ENCODE measurements around the gene MAMDC2. TPM values are rescaled to one million over a fixed set of nuclear protein-coding genes. Genes with fewer than 3 reads are reported as not detected.

MAMDC2 gene
- total RNA-seq, 4 donors from 2014 or later: 4.9 to 9.9 (median 8.7) TPM

DNA sequence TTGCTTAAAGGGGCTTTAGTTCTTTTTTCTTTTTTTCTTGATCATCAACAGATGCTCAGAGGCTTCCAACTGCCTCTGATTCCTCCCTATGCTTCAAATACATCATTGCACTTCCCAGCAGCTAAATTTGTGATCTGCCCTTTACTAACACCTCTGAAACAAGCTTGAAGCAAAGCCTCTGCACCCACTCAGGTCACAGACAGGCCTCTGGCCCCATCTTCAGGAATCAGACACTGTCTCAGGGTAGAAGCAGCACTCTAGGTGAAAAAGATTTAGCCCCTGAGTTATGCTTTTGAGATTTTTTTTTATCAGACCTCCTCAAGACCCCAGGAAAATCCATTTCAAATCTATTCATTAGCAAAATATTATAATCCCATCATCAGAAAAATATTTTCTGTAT, 91.5 kb downstream of the MAMDC2 start:
- in situ Hi-C loops (cut with MboI; ENCODE audit: low sequenced_read_pairs in 4 of 4): no loop called here
- Histone ChIP-seq H3K36me3 (no peaks in the 10 kb centered on the region), H3K4me3 (no peak overlapping the region), H3K27me3 (no peaks in the 10 kb centered on the region), H3K27ac (no peak overlapping the region), H3K4me1 (peaks cover 11 to 18% of the 10 kb centered on the region in 2 donors), H3K9me3 (no peaks in the 10 kb centered on the region)
- intact Hi-C loops (cut with DNase I; ENCODE audit: low total_unique reads): no loop called here
- DNase-seq (no peak), ATAC-seq (no peak)
- TF ChIP-seq POLR2A (IDR thresholded peaks at IDR 0.05): no peak
- TF ChIP-seq, protein P1, sequence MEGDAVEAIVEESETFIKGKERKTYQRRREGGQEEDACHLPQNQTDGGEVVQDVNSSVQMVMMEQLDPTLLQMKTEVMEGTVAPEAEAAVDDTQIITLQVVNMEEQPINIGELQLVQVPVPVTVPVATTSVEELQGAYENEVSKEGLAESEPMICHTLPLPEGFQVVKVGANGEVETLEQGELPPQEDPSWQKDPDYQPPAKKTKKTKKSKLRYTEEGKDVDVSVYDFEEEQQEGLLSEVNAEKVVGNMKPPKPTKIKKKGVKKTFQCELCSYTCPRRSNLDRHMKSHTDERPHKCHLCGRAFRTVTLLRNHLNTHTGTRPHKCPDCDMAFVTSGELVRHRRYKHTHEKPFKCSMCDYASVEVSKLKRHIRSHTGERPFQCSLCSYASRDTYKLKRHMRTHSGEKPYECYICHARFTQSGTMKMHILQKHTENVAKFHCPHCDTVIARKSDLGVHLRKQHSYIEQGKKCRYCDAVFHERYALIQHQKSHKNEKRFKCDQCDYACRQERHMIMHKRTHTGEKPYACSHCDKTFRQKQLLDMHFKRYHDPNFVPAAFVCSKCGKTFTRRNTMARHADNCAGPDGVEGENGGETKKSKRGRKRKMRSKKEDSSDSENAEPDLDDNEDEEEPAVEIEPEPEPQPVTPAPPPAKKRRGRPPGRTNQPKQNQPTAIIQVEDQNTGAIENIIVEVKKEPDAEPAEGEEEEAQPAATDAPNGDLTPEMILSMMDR (IDR thresholded peaks at IDR 0.05 in 4 of 5, conservative IDR thresholded peaks at IDR 0.05 in 1 of 5): no peak

DNA sequence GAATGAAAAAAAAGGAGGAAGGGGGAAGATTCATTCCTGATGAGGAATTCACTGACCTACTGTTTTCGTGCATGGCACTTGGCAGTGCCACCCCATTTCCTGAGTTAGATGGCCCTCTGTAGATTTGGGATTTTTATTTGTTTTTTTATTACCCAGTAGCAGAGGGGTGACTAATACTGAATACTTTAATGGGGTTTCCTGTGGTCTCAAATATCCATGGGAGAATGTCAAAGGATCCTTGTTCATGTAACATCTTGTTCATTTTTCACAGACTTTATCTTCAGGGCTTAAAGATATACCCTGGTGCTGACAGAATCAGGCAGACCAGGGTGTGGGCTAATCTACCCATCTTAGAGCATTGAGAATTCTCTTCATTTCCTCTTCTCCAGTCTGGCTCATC, 93.0 kb downstream of the MAMDC2 start:
- no peak overlapping the region for H3K27ac ChIP-seq
- ATAC-seq: no peak
- in situ Hi-C loops (cut with MboI; ENCODE audit: low sequenced_read_pairs in 4 of 4): no loop called here
- no peak for DNase-seq
- TF ChIP-seq POLR2A (IDR thresholded peaks at IDR 0.05): no peak
- TF ChIP-seq, protein P1 (IDR thresholded peaks at IDR 0.05 in 4 of 5, conservative IDR thresholded peaks at IDR 0.05 in 1 of 5): no peak
- H3K4me1 ChIP-seq: peaks cover 2 to 7% of the 10 kb centered on the region in 2 donors
- H3K9me3 ChIP-seq: no peaks in the 10 kb centered on the region
- no peak overlapping the region for H3K4me3 ChIP-seq
- intact Hi-C loops (cut with DNase I; ENCODE audit: low total_unique reads): no loop called here
- no peaks in the 10 kb centered on the region for H3K27me3 ChIP-seq
- no peaks in the 10 kb centered on the region for H3K36me3 ChIP-seq

DNA sequence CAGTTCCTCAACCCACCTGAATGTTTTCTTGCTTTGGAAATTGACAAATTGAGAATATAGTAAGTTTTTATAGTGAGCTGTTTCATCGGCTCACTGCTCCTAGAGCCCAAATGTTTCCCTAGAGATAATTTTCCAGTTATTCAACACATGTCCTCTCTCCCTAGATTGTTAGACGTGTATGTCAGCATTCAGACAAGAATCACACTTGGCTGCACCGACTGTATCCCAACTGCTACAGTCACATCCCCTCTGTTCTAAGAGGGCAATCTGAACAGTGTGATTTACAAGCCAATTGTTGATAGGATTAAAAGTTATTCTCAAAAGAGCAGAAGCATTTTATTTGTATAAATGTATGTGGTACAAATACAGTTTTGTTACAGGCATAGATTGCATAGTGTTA, 93.9 kb downstream of the MAMDC2 start:
- ATAC-seq (no peak), DNase-seq (no peak)
- Histone ChIP-seq H3K4me3 (no peak overlapping the region), H3K9me3 (no peaks in the 10 kb centered on the region), H3K27ac (no peak overlapping the region), H3K27me3 (no peaks in the 10 kb centered on the region), H3K36me3 (no peaks in the 10 kb centered on the region), H3K4me1 (no peaks in the 10 kb centered on the region)
- in situ Hi-C loops (cut with MboI; ENCODE audit: low sequenced_read_pairs in 4 of 4) (no loop called here), intact Hi-C loops (cut with DNase I; ENCODE audit: low total_unique reads) (no loop called here)
- TF ChIP-seq, protein P1 (IDR thresholded peaks at IDR 0.05 in 4 of 5, conservative IDR thresholded peaks at IDR 0.05 in 1 of 5): no peak
- no peak for TF ChIP-seq POLR2A (IDR thresholded peaks at IDR 0.05)

DNA sequence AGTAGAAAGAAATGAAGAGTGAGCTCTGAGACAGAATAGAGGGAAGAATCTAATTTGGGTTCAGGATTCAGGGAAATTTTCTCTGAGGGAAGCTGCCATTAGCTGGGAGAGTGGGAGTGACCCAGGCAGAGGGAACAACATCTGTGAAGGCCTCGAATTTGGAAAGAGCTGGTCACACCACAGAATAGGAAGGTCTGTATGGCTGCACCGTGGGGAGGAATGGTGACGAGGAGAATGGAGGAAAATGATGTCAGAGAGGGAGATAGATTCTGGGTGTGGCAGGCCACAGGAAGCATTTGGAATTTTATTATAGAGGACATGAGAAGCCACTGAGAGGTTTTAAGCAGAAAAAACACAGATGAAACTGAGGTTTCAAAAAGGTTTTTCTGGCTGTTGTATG, 98.5 kb downstream of the MAMDC2 start:
- in situ Hi-C loops (cut with MboI; ENCODE audit: low sequenced_read_pairs in 4 of 4): no loop called here
- TF ChIP-seq, protein P1 (IDR thresholded peaks at IDR 0.05 in 4 of 5, conservative IDR thresholded peaks at IDR 0.05 in 1 of 5): no peak
- TF ChIP-seq POLR2A (IDR thresholded peaks at IDR 0.05): no peak
- DNase-seq (no peak), ATAC-seq (no peak)
- H3K36me3 ChIP-seq: no peaks in the 10 kb centered on the region
- intact Hi-C loops (cut with DNase I; ENCODE audit: low total_unique reads): no loop called here
- H3K9me3 ChIP-seq: no peaks in the 10 kb centered on the region
- no peaks in the 10 kb centered on the region for H3K27me3 ChIP-seq
- H3K27ac ChIP-seq: no peak overlapping the region
- no peak overlapping the region for H3K4me3 ChIP-seq
- H3K4me1 ChIP-seq: peaks cover 0 to 2% of the 10 kb centered on the region in 2 donors

Data from gastrocnemius medialis (tissue), 4 donors.